Measurements from ENCODE around the gene ARID3C.

The ARID3C gene

GRCh38 chr9:34629491-34629808 lies 584 bp upstream of the ARID3C start:
- in situ Hi-C loops (cut with HindIII; ENCODE audit: low sequenced_read_pairs), result no loop called here

DNA sequence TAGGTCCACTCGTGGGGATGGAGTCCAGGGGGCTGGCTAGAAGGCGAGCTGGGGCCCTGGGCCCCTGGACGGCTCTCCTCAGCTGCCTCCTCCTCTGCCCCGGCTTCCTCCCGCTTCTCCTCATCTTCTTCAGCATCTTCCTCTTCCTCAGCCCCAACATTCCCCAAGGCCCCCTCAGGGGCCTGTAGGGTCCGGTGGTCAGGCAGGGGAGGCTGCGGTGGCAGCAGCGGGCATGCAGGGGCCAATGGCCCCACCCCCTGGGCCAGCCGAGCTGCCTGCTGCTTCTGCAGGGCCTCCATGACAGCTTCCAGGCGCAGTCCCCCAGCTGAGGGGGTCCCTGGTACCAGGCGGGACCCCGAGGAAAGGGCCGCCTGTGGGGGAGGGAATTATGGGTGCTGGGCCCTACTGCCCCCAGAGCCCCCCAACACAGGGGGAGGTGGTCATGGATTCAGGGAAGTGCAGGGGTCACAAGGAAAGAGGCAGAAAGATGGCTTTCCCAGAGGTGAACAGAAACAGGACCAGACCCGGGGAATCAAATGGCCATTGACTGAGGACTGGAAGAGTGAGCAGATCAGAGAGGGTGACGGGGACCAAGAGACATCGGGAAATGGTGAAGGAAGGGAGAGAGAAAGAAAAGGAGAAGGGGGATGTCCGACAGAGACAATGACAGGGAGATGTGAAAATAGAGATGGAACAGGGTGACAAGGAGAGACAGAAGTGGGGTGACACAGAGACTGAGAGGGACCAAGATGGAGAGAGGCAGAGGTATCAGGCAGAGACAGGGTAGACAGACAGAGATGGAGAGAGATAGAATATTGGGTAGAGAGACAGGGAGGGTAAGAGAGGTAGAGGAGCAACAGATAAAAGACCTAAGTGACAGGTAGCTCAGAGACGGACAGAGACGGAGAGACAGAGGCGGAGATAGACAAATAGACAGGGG lies 880 bp downstream of the ARID3C start:
- in situ Hi-C loops (cut with HindIII; ENCODE audit: low sequenced_read_pairs), result no loop called here

GRCh38 chr9:34625186-34625486 lies 3.7 kb downstream of the ARID3C start:
- in situ Hi-C loops (cut with HindIII; ENCODE audit: low sequenced_read_pairs), result no loop called here

- in situ Hi-C loops (cut with HindIII; ENCODE audit: low sequenced_read_pairs), result no loop called here
These were observed 4.2 kb downstream of the ARID3C start for GRCh38 chr9:34624475-34625185.

- in situ Hi-C loops (cut with HindIII; ENCODE audit: low sequenced_read_pairs), result no loop called here
These were observed 5.3 kb downstream of the ARID3C start for GRCh38 chr9:34623374-34624235.

DNA sequence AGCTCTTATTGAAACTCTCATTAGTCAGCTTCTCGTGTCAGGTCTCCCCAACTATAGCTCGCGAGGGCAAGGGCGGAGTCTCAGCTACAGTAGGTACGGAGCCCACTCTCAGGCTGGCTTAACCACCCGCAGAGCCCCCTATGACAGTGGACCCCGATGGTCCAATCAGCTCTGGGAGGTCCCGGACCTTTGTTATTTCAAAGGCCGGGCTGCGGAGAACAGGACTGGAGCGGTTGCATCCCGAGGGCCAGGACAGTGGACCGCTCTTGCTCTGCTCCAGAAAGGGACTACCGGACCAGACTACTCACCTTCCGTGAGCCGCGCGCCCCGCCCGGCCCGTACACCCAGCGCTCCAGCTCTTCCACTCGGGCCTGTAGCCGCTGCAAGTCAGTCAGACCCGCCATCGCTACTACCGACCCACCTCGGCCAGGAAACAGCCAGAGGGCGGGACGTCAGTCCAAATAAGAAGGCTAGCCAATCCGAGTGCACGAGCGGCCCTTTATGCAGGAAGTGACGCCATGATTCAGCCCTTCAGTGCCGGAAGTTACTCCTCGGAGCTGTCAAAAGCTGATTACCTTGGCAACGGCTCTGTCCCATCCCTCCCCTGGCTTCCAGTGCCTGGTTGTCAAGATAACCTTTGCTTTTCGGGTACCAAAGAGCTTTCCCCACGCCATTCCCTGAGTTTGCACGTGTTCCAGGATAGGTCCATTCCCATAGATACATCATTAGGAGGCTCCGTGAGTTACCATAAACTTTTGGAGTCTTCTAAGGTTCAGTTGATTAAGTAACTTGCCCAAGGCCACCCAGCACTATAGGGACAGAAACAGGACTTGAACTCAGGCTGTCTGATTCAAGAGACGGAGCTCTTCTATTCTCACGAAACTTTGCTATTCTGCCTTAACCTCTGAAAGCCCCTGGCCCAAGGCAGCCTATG lies 8.5 kb downstream of the ARID3C start, which contains the start of gene DCTN3:
DCTN3 (minus strand) TSS at position 435 of the 934 bp plus-strand sequence; CDS start at position 404, 31 bp downstream.
- in situ Hi-C loops (cut with HindIII; ENCODE audit: low sequenced_read_pairs), result no loop called here

- in situ Hi-C loops (cut with HindIII; ENCODE audit: low sequenced_read_pairs), result loop anchor here (5.0 kb wide), 1 partner anchor 168 kb away; no protein-coding TSS in a partner anchor
These were observed 13.7 kb downstream of the ARID3C start for GRCh38 chr9:34615132-34615531.

- in situ Hi-C loops (cut with HindIII; ENCODE audit: low sequenced_read_pairs), result no loop called here
These were observed 16.0 kb downstream of the ARID3C start for GRCh38 chr9:34612788-34613390.

GRCh38 chr9:34611811-34612787 lies 16.8 kb downstream of the ARID3C start, which contains the start of gene RPP25L:
Gene RPP25L (minus strand): TSS chr9:34612097. CDS start chr9:34611296, 801 bp downstream.
- in situ Hi-C loops (cut with HindIII; ENCODE audit: low sequenced_read_pairs), result no loop called here

GRCh38 chr9:34611251-34611810 lies 17.5 kb downstream of the ARID3C start:
- in situ Hi-C loops (cut with HindIII; ENCODE audit: low sequenced_read_pairs), result no loop called here

DNA sequence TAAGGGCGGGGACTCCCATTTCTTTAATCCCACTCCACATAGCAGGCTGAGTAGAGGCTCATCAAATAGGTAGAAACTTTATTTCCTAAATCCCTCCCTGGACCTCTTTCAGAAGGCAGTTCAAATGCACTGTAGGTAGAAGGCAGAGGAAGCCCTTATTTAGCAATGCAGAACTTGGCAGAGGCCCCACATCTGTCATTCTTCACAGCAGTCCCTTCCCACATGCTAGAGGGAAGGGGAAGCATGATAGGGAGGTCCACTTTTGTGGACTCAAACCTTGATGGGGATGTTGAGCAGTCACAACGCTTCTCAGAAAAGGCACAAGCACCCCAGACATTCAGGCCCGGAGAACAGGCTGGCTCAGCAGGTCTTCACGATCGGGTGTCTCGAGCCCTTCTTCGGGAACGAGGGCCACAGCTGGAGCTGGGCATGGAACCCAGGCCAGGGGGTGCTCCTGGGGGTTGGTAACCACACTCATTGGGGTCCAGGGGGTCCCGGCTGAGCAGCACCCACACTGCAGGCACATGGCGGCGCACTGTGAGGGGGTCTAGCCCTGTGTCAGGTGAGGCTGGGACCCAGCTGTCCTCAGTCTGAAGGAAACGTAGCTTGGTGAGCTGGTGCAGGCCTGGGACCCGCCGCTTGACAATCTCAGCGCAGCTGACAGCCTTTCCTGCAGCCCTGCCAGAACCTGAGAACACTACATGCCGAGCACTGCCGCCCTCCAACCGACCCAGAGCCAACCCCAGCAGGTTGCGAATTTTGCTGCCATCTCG lies 18.2 kb downstream of the ARID3C start:
- in situ Hi-C loops (cut with HindIII; ENCODE audit: low sequenced_read_pairs), result no loop called here

GRCh38 chr9:34607331-34607730 lies 21.5 kb downstream of the ARID3C start:
- in situ Hi-C loops (cut with HindIII; ENCODE audit: low sequenced_read_pairs), result no loop called here

DNA sequence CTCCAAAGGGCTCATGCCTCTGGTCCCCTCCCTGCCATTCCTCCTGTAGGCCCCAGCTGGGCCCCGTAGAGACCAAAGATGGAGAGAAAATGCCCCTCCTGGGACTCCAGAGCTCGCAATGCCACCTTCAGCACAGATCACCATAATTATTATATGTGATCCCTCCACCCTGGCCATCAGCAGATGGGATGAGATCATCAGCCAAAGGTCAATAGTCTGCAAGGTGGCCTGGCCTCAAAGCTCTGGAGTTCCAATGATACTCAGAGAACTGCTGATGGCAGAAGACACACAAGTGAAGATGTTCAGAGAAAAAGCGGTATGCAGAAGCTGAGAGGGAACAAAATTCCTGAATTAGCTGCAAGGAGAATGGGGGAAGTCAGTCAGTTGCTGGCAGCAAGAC lies 22.0 kb downstream of the ARID3C start:
- in situ Hi-C loops (cut with HindIII; ENCODE audit: low sequenced_read_pairs), result no loop called here

DNA sequence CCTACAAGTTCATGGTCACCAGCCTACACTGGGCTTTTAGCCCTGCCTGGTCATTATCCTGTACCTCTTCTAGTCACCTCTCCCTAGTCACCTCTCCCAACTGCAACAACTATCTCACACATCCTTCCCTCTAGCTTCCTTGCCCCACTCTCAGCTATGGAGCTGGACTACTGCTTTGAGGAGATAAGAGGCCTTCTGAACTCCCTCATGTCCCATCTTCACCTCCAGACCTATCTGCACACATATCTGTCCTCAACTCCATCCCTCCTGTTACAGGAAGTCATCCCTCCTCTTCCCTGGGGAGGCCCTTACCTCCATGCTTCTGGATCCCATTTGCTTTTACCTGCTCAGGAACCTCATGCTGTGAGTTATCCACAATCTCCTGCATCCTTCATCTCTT lies 22.7 kb downstream of the ARID3C start:
- in situ Hi-C loops (cut with HindIII; ENCODE audit: low sequenced_read_pairs), result no loop called here

DNA sequence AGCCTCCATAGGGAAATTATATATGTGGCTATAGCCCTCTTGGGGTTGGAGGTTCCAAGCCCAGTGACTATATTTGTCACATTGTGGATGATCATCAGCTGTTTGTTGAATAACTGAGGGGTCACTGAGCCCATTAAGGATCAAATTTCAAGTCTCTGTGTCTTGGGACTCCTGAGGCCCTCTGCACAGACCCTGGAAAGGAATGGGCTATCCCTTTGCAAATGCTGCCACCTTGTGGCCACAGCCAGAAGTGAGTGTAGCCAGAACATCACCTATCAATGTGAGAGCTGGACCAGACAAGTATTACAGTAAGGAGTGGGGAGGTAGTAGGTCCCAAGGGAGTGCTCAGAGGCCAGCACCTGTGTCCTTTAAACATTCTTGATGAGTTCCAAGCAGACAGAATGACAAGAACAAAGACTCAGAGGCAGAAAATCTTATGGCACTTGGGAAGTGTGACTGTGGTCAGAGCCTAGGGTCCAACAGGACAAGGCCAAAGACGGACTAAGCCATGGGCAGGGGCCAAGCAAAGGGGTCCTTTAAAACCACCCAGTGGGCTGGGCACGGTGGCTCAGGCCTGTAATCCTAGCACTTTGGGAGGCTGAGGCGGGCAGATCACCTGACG lies 25.1 kb downstream of the ARID3C start:
- in situ Hi-C loops (cut with HindIII; ENCODE audit: low sequenced_read_pairs), result no loop called here

GRCh38 chr9:34601937-34602573 lies 26.8 kb downstream of the ARID3C start:
- in situ Hi-C loops (cut with HindIII; ENCODE audit: low sequenced_read_pairs), result no loop called here
